ENCODE measurements around the gene REV1.

DNA sequence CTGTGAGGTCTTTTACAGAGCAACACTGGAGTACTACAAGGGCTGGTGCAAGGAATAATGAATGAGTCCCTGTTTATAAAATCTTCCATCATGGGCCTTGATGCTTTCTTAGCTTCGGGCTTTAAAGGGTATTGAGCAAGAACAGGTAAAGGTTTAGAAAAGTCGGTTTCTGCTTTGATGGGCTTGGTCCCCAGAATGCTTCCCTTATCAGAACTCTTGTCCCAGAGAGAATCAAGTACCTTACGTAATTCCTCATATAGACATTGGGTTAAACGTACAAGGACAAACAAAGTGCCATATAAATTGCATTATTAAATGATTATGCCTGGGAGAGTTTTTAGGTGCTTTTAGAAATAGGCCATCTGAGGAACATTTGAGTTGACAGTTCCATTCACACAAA is 24.5 kb upstream of the REV1 start:
- TF ChIP-seq TBP (CRISPR knock-in tag; IDR thresholded peaks at IDR 0.05) (no peak), HOXA5 (CRISPR knock-in tag; IDR thresholded peaks at IDR 0.05) (no peak), ZNF83 (CRISPR knock-in tag; IDR thresholded peaks at IDR 0.05; ENCODE audit: borderline replicate concordance) (no peak), EZH2 (conservative IDR thresholded peaks at IDR 0.05; ENCODE audit: low read depth, low read length) (no peak), TP53 (CRISPR knock-in tag; conservative IDR thresholded peaks at IDR 0.05) (no peak), BCL6 (CRISPR knock-in tag; IDR thresholded peaks at IDR 0.05) (no peak)
- TF ChIP-seq, protein P1, sequence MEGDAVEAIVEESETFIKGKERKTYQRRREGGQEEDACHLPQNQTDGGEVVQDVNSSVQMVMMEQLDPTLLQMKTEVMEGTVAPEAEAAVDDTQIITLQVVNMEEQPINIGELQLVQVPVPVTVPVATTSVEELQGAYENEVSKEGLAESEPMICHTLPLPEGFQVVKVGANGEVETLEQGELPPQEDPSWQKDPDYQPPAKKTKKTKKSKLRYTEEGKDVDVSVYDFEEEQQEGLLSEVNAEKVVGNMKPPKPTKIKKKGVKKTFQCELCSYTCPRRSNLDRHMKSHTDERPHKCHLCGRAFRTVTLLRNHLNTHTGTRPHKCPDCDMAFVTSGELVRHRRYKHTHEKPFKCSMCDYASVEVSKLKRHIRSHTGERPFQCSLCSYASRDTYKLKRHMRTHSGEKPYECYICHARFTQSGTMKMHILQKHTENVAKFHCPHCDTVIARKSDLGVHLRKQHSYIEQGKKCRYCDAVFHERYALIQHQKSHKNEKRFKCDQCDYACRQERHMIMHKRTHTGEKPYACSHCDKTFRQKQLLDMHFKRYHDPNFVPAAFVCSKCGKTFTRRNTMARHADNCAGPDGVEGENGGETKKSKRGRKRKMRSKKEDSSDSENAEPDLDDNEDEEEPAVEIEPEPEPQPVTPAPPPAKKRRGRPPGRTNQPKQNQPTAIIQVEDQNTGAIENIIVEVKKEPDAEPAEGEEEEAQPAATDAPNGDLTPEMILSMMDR (CRISPR knock-in tag; IDR thresholded peaks at IDR 0.05) = no peak
